ENCODE results near the gene MFSD8. TPM values are rescaled to one million over a fixed set of nuclear protein-coding genes. Genes with fewer than 3 reads are reported as not detected.

Gene MFSD8
- total RNA-seq, 1 experiment from 2014 or later, result 16.6 TPM

GRCh38 chr4:127888559-127888958, 76.4 kb downstream of the MFSD8 start:
- no peak for TF ChIP-seq EZH2 (IDR thresholded peaks at IDR 0.05; ENCODE audit: borderline replicate concordance, low read depth, low read length, poor library complexity, severe bottlenecking)
- TF ChIP-seq CTCF (conservative IDR thresholded peaks at IDR 0.05; ENCODE audit: low read depth, low read length), result no peak
- peaks cover 4% of the 10 kb centered on the region for H3K4me1 ChIP-seq (ENCODE audit: insufficient read depth, low read length, poor library complexity, severe bottlenecking)
- intact Hi-C loops (cut with micrococcal nuclease; ENCODE audit: unreplicated experiment), result no loop called here
- ChIA-PET POLR2A (ENCODE audit: low non-redundant PET) (interaction anchor here (0.6 kb wide), 1 partner anchor 106 kb away, joined by 7 read pairs; no protein-coding TSS in a partner anchor), CTCF (no interaction called here)
- H3K9me3 ChIP-seq (ENCODE audit: low read depth, low read length, poor library complexity, severe bottlenecking), result no peaks in the 10 kb centered on the region
- no peaks in the 10 kb centered on the region for H3K27me3 ChIP-seq (replicated peaks; ENCODE audit: insufficient read depth, low read depth, low read length, poor library complexity)
- H3K36me3 ChIP-seq (ENCODE audit: insufficient read depth, low read length, poor library complexity, severe bottlenecking), result peaks cover 95% of the 10 kb centered on the region
- no peak for DNase-seq (ENCODE audit: low spot score)
- H3K27ac ChIP-seq (ENCODE audit: low read depth, low read length, poor library complexity, severe bottlenecking), result no peak overlapping the region
- no peak overlapping the region for H3K4me3 ChIP-seq (ENCODE audit: low read depth, low read length, poor library complexity, severe bottlenecking)
- no TSS peak for BruUV-seq (replicated peaks)

- peaks cover 46% of the 10 kb centered on the region for H3K36me3 ChIP-seq (ENCODE audit: insufficient read depth, low read length, poor library complexity, severe bottlenecking)
- POLR2A ChIA-PET (ENCODE audit: low non-redundant PET), result no interaction called here
- H3K9me3 ChIP-seq (ENCODE audit: low read depth, low read length, poor library complexity, severe bottlenecking), result no peaks in the 10 kb centered on the region
- no TSS peak for BruUV-seq (replicated peaks)
- H3K4me3 ChIP-seq (ENCODE audit: low read depth, low read length, poor library complexity, severe bottlenecking), result peak overlapping the region; percentile 74
- H3K27ac ChIP-seq (ENCODE audit: low read depth, low read length, poor library complexity, severe bottlenecking), result peak overlapping the region; percentile 97
- H3K4me1 ChIP-seq (ENCODE audit: insufficient read depth, low read length, poor library complexity, severe bottlenecking), result peaks cover 23% of the 10 kb centered on the region
- CTCF ChIA-PET, result no interaction called here
- intact Hi-C loops (cut with micrococcal nuclease; ENCODE audit: unreplicated experiment), result loop anchor here (5.0 kb wide), 2 partner anchors 54 to 99 kb away; partner anchors contain the start of gene HSPA4L
- DNase-seq (ENCODE audit: low spot score), result no peak
- no peaks in the 10 kb centered on the region for H3K27me3 ChIP-seq (replicated peaks; ENCODE audit: insufficient read depth, low read depth, low read length, poor library complexity)
- no peak for TF ChIP-seq CTCF (conservative IDR thresholded peaks at IDR 0.05; ENCODE audit: low read depth, low read length)
- TF ChIP-seq EZH2 (IDR thresholded peaks at IDR 0.05; ENCODE audit: borderline replicate concordance, low read depth, low read length, poor library complexity, severe bottlenecking), result no peak
These were observed 83.5 kb downstream of the MFSD8 start for GRCh38 chr4:127881563-127881864.

- BruUV-seq (replicated peaks), result no TSS peak
- Histone ChIP-seq H3K27ac (ENCODE audit: low read depth, low read length, poor library complexity, severe bottlenecking) (peak within 1 kb of the TSS; percentile 97), H3K4me1 (ENCODE audit: insufficient read depth, low read length, poor library complexity, severe bottlenecking) (peaks cover 23% of the 10 kb centered on the region), H3K27me3 (replicated peaks; ENCODE audit: insufficient read depth, low read depth, low read length, poor library complexity) (no peaks in the 10 kb centered on the region), H3K4me3 (ENCODE audit: low read depth, low read length, poor library complexity, severe bottlenecking) (peak within 1 kb of the TSS; percentile 74), H3K36me3 (ENCODE audit: insufficient read depth, low read length, poor library complexity, severe bottlenecking) (peaks cover 41% of the 10 kb centered on the region), H3K9me3 (ENCODE audit: low read depth, low read length, poor library complexity, severe bottlenecking) (no peaks in the 10 kb centered on the region)
- TF ChIP-seq EZH2 (IDR thresholded peaks at IDR 0.05; ENCODE audit: borderline replicate concordance, low read depth, low read length, poor library complexity, severe bottlenecking) (no peak), CTCF (conservative IDR thresholded peaks at IDR 0.05; ENCODE audit: low read depth, low read length) (no peak)
- intact Hi-C loops (cut with micrococcal nuclease; ENCODE audit: unreplicated experiment), result loop anchor here (5.0 kb wide), 2 partner anchors 54 to 99 kb away; partner anchors contain the start of gene HSPA4L
- ChIA-PET CTCF (no interaction called here), POLR2A (ENCODE audit: low non-redundant PET) (no interaction called here)
- peak; percentile 98 for DNase-seq (ENCODE audit: low spot score)
These were observed 84.0 kb downstream of the MFSD8 start, which contains the start of gene PLK4 for GRCh38 chr4:127880763-127881562. TSS of gene PLK4 (plus strand) at chr4:127880893. CDS start at chr4:127881135, 242 bp downstream.
